ENCODE measurements around the gene CASK.

CASK gene

DNA sequence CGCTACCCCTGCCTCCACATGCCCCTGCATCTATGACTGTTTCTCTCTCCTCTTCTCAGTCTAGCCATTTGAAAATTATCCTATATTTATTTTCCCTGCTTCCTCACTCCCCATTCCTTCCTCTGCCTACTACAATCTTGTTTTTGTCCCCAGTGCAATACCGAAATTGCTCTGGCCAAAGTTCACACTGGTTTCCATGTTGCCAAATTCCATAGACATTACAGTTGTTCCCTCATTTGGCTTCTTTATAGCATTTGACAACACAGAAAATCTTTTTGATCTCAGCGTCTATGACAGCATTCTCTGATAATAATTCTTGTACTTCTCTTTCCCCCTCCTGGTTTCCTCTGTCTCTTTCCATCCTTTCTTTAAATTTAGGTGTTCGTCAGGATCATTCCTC is 100.0 kb downstream of the CASK start:
- ChIA-PET CTCF (no interaction called here), POLR2A (no interaction called here)
- DNase-seq (ENCODE audit: extremely low spot score): no peak
- TF ChIP-seq, protein P1, sequence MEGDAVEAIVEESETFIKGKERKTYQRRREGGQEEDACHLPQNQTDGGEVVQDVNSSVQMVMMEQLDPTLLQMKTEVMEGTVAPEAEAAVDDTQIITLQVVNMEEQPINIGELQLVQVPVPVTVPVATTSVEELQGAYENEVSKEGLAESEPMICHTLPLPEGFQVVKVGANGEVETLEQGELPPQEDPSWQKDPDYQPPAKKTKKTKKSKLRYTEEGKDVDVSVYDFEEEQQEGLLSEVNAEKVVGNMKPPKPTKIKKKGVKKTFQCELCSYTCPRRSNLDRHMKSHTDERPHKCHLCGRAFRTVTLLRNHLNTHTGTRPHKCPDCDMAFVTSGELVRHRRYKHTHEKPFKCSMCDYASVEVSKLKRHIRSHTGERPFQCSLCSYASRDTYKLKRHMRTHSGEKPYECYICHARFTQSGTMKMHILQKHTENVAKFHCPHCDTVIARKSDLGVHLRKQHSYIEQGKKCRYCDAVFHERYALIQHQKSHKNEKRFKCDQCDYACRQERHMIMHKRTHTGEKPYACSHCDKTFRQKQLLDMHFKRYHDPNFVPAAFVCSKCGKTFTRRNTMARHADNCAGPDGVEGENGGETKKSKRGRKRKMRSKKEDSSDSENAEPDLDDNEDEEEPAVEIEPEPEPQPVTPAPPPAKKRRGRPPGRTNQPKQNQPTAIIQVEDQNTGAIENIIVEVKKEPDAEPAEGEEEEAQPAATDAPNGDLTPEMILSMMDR (IDR thresholded peaks at IDR 0.05; ENCODE audit: control extremely low read depth, extremely low read depth, low read depth, missing control alignments): no peak

DNA sequence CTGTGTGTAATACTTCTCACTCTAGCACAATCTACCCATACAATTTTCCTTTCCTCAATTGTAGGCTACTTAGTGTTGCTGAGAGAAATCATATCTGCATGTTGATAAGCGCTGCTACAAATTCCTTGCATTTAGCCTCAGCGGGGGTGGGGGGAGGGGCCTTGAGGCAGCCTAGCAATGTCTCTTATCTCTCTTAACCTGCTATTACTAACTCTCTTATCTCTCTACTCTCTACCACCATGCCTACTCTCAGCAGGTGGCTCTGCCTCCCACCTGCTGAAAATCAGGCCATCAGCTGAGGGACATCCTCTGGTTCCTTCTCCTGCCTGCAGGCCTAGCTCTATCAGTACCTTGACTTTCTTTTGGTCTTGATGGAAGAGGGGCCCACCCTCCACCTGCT is 100.5 kb downstream of the CASK start:
- TF ChIP-seq, protein P1 (IDR thresholded peaks at IDR 0.05; ENCODE audit: control extremely low read depth, extremely low read depth, low read depth, missing control alignments): no peak
- DNase-seq (ENCODE audit: extremely low spot score): no peak
- CTCF ChIA-PET: no interaction called here
- POLR2A ChIA-PET: no interaction called here

DNA sequence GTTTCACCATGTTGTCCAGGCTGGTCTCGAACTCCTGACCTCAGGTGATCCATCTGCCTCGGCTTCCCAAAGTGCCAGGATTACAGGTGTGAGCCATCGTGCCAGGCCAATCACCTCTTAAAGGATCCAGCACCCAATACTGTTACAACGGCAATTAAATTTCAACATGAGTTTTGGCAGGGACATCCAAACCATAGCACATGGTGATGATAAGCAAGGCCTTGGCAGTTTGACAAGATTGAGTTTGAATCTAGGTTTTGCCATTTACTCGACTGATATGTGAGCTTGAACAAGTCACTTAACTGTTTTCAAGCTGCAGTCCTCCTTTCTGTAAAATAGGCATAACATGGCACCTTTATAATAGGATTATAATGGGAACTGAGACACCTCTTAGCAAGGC is 115.3 kb downstream of the CASK start:
- TF ChIP-seq, protein P1 (IDR thresholded peaks at IDR 0.05; ENCODE audit: control extremely low read depth, extremely low read depth, low read depth, missing control alignments): no peak
- ChIA-PET POLR2A (no interaction called here), CTCF (interaction anchor here (1.0 kb wide), 1 partner anchor 8 kb away, joined by 4 read pairs; no protein-coding TSS in a partner anchor)
- no peak for DNase-seq (ENCODE audit: extremely low spot score)

DNA sequence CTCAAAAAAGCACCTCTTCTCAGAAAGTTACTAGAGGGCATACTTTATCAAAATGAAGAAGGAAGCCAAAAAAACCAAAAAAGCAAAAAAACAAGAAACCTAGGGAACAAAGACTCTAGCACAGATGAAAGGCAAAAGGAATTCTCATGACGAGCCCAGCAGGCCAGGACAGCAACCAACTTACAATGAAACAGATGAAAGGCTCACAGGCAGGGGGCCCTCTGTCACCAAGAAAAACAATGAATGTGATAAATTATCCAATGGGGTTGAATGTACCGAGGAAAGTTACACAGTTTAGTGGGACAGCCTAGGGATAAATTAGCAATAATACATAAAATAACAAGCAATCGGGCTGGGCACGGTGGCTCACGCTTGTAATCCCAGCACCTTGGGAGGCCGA is 120.4 kb downstream of the CASK start:
- DNase-seq (ENCODE audit: extremely low spot score): no peak
- TF ChIP-seq, protein P1 (IDR thresholded peaks at IDR 0.05; ENCODE audit: control extremely low read depth, extremely low read depth, low read depth, missing control alignments): no peak
- ChIA-PET CTCF (no interaction called here), POLR2A (no interaction called here)

DNA sequence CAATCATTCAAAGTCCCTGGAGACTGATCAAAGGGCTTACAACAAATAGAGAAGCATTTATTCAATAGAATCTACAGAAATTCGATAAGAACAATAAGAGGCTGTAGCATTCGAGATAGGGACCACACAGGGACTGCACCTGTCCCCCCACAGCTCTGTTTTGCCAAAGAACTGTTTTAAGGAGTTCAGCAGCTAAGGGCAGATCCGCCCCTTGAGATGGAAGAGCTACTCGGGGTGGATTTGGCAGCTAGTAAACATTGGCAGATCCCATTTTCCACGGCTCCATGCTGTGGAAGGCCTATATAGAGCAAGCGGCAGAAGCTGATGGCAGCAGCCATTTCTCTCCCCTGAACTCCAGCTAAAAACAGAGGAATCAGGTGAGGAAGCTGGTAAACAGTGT is 123.7 kb downstream of the CASK start:
- ChIA-PET POLR2A (no interaction called here), CTCF (interaction anchor here (1.3 to 2.6 kb wide), 5 partner anchors 7 to 1758 kb away, joined by 4 to 10 read pairs (median 5); no protein-coding TSS in a partner anchor)
- DNase-seq (ENCODE audit: extremely low spot score): no peak
- TF ChIP-seq, protein P1 (IDR thresholded peaks at IDR 0.05; ENCODE audit: control extremely low read depth, extremely low read depth, low read depth, missing control alignments): no peak

DNA sequence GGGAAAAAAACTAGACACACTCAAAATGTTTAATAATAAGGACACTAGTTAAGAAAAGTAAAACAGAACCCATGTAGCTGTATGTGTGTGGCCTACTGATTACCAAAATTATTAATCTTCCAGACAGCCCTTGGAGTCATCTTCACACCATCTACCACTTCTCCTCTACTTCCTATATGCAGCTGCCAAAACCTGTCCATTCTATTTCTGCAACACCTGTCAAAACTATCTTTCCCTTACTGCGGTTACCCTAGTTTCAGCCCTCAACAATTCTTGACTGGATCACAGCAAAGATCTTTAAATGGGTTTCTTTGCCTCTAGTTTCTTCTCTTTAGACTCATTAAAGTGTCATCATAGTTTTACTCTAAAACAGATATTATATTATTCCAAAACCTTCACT is 126.8 kb downstream of the CASK start:
- TF ChIP-seq, protein P1 (IDR thresholded peaks at IDR 0.05; ENCODE audit: control extremely low read depth, extremely low read depth, low read depth, missing control alignments): no peak
- DNase-seq (ENCODE audit: extremely low spot score): no peak
- CTCF ChIA-PET: interaction anchor here (0.8 to 1.5 kb wide), 2 partner anchors 15 to 1761 kb away, joined by 3 to 5 read pairs; no protein-coding TSS in a partner anchor
- POLR2A ChIA-PET: no interaction called here

DNA sequence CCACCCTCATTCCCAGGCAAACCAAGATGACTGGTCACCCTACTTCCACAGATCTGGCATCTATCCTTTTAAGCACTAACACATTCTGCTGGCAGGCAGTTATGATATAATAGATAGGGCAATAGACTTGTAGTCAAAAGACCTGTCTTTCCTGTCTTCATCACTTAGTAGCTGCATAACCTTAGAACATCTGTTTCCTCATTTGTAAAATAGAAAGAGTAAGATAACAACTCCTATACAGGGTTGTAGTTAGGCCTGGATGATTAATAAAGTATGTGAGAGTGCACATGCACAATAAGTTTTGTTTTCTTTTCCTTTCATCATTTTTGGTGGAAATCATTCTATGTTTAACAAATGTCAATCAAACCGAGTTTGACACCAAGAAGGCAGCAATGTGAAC is 127.3 kb downstream of the CASK start:
- TF ChIP-seq, protein P1 (IDR thresholded peaks at IDR 0.05; ENCODE audit: control extremely low read depth, extremely low read depth, low read depth, missing control alignments): no peak
- CTCF ChIA-PET: interaction anchor here (1.5 kb wide), 1 partner anchor 15 kb away, joined by 5 read pairs; no protein-coding TSS in a partner anchor
- POLR2A ChIA-PET: no interaction called here
- DNase-seq (ENCODE audit: extremely low spot score): no peak
